Sigmoid colon (tissue), 7 donors: ENCODE results near the gene DOP1B. TPM values are rescaled to one million over a fixed set of nuclear protein-coding genes. Genes with fewer than 3 reads are reported as not detected.

Experiments
- DNase-seq: peaks from one replicate; pipeline ENCODE4 v3.0.0-alpha.2; 2019
- H3K27ac ChIP-seq, 4 donors: fragments of 200-600 bp; sonication (generic); one replicate each; pipeline ENCODE4 v1.5.1; 2016 to 2019; ENCODE audit warnings: mild to moderate bottlenecking in 1 of 4
- H3K27me3 ChIP-seq, 3 donors: fragments of 200-600 bp; sonication (generic); one replicate each; pipeline ENCODE4 v1.5.1; 2019; ENCODE audit warnings: mild to moderate bottlenecking in 1 of 3
- H3K36me3 ChIP-seq, 4 donors: fragments of 200-600 bp; sonication (generic); one replicate each; pipeline ENCODE4 v1.5.1; 2016 to 2019
- H3K4me1 ChIP-seq, 4 donors: fragments of 200-600 bp; sonication (generic); one replicate each; pipeline ENCODE4 v1.5.1; 2017 to 2019
- H3K4me3 ChIP-seq, 4 donors: fragments of 200-600 bp; sonication (generic); one replicate each; pipeline ENCODE4 v1.5.1; 2017 to 2019; ENCODE audit warnings: mild to moderate bottlenecking in 2 of 4, moderate library complexity in 1 of 4
- H3K9me3 ChIP-seq, 4 donors: fragments of 200-600 bp in 3 of 4; sonication (generic) in 3 of 4; one replicate each; pipeline versions ENCODE4 v1.5.1 to v1.6.1; 2013 to 2019
- CTCF ChIP-seq, 4 experiments: fragments of 450-650 bp in 3 of 4; fragments of 200-600 bp in 1 of 4; IDR thresholded peaks; one replicate each; pipeline ENCODE4 v1.5.1; 2016 to 2019; ENCODE audit warnings: antibody characterized with exemption in 4 of 4, mild to moderate bottlenecking in 3 of 4, moderate library complexity in 2 of 4
- EP300 ChIP-seq, 4 donors: sonication (generic); formaldehyde crosslinking; IDR thresholded peaks; one replicate each; pipeline ENCODE4 v1.6.1; 2017; ENCODE audit warnings: antibody characterized with exemption in 4 of 4
- POLR2A ChIP-seq, 2 donors: fragments of 450-650 bp; IDR thresholded peaks; one replicate each; pipeline ENCODE4 v1.6.1; 2016; ENCODE audit warnings: antibody characterized with exemption in 2 of 2, mild to moderate bottlenecking in 2 of 2, moderate library complexity in 2 of 2
- POLR2AphosphoS5 ChIP-seq, 4 donors: sonication (generic); formaldehyde crosslinking; IDR thresholded peaks; one replicate each; pipeline ENCODE4 v1.6.1; 2017; ENCODE audit warnings: antibody characterized with exemption in 4 of 4
- WGBS, 2 donors: extraction: QIAGEN DNeasy Blood & Tissue Kit; methylation state at CpG; one replicate each; pipeline ENCODE4 v1.1.7; 2013; 5-methylcytosine and 5-hydroxymethylcytosine counted together
- intact Hi-C: fragments of 100-400 bp; cut with DNase I; formaldehyde crosslinking; loops from one replicate; pipeline ENCODE4 v1.15.1; 2023
- polyA plus RNA-seq, 3 donors: library from polyadenylated mRNA; stranded (reverse); fragments of 200-250 nt; gene quantifications; one replicate each; pipeline ENCODE4 v1.2.3, GENCODE V29; 2013
- total RNA-seq, 4 donors: library from RNA; depleted of rRNA; stranded (reverse); fragments of >200 nt; gene quantifications; one replicate each; pipeline ENCODE4 v1.1.0, GENCODE V29; 2016
- donor health status: healthy with polysubstance abuse.
- donor health status: Bipolar disorder and iron deficiency.
- donor health status: healthy.

Gene DOP1B
- total and polyA plus RNA-seq, 7 donors = 7.4 to 20.7 (median 12.5) TPM

DNA sequence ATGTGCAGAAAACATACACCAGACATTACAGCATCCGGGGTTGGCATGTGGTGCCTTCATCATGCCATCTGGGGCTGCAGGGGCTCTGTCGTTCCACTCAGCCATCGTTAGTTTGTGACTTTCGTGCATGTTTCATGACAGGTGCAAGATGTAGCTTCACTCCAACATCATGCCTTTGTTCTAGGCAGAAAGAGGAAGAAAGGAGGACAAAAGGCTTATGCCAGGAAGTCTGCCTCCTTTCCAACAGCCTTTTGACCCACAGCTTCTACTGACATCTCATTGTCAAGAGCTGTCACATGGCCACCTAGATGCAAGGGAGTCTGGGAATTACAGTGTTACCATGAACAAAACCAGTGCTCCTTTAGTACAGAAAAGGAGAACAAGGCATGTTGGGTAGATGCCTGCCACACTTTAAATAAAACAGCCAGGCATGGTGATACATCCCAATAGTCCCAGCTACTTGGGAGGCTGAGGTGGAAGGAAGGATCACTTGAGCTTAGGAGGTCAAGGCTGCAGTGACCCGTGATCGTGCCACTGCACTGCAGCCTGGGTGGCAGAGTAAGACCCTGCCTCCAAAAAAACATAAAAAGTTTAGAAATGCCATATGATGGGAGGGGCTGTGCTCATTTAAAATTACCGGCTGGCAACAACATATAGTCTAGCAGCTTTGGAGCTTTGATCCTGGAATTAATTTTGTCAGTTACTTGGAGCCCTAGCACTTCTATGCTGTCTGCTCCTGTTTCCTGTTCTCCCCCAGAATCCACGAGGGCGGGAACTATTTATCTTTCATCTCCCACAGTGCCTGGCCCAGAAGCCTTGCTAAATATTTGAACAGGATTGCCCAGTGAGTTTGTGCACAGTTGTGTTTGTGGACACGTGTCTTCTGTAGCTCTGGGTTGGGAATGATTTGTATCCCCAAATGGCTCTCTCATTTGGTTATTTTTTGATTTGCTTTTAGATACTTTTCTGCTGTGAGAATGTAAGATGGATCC lies 7.4 kb downstream of the DOP1B start:
- DNase-seq = no peak
- H3K36me3 ChIP-seq = peaks cover 0 to 15% (median 0%) of the 10 kb centered on the region in 4 donors
- no peaks in the 10 kb centered on the region for H3K27me3 ChIP-seq
- 19 to 52% methylated on average over 10 of the region's 10 CpGs for WGBS, 2 donors
- intact Hi-C loops = no loop called here
- peaks cover 0 to 10% (median 5%) of the 10 kb centered on the region in 4 donors for H3K4me1 ChIP-seq
- H3K27ac ChIP-seq = no peak overlapping the region
- H3K9me3 ChIP-seq = no peaks in the 10 kb centered on the region
- H3K4me3 ChIP-seq = no peak overlapping the region
- TF ChIP-seq EP300 (IDR thresholded peaks at IDR 0.05) (no peak), POLR2AphosphoS5 (IDR thresholded peaks at IDR 0.05) (no peak), POLR2A (IDR thresholded peaks at IDR 0.05) (no peak), CTCF (IDR thresholded peaks at IDR 0.05) (no peak)

GRCh38 chr21:36165356-36165755 lies 8.7 kb downstream of the DOP1B start:
- peaks cover 0 to 10% (median 5%) of the 10 kb centered on the region in 4 donors for H3K4me1 ChIP-seq
- intact Hi-C loops = no loop called here

DNA sequence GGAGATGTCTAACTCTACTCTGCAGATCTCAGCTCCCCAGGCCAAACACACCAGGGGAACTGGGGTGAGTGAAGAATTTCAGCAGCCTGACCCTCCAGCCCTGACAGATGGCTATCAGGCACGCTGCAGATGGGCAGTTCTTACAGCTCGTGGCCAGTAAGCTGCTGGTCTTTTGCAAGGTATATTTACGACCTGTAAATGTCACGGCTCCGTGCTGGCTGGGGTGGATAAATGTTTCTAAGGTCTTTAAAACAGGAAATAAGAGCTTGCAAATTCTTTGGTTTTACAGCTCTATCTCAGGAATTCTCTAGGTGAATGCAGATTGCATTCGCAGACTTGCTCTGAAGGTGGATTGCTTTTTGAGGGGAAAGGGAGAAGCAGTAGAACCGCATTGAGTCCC lies 10.1 kb downstream of the DOP1B start:
- no peaks in the 10 kb centered on the region for H3K9me3 ChIP-seq
- H3K4me3 ChIP-seq = no peak overlapping the region
- WGBS, 2 donors = 31 to 67% methylated on average over 7 of the region's 7 CpGs
- H3K27ac ChIP-seq = no peak overlapping the region
- DNase-seq = no peak
- H3K36me3 ChIP-seq = peaks cover 0 to 21% (median 3%) of the 10 kb centered on the region in 4 donors
- intact Hi-C loops = no loop called here
- no peaks in the 10 kb centered on the region for H3K27me3 ChIP-seq
- H3K4me1 ChIP-seq = peaks cover 0 to 10% (median 5%) of the 10 kb centered on the region in 4 donors
- TF ChIP-seq EP300 (IDR thresholded peaks at IDR 0.05) = no peak
- no peak for TF ChIP-seq POLR2AphosphoS5 (IDR thresholded peaks at IDR 0.05)

More at GRCh38 chr21:36165356-36165755, 8.7 kb downstream of the DOP1B start:
- WGBS, 2 donors = 94 to 96% methylated on average over 11 of the region's 11 CpGs
- no peaks in the 10 kb centered on the region for H3K27me3 ChIP-seq
- DNase-seq = no peak
- no peak overlapping the region for H3K27ac ChIP-seq
- TF ChIP-seq CTCF (IDR thresholded peaks at IDR 0.05) (no peak), POLR2A (IDR thresholded peaks at IDR 0.05) (no peak), EP300 (IDR thresholded peaks at IDR 0.05) (no peak), POLR2AphosphoS5 (IDR thresholded peaks at IDR 0.05) (no peak)
- H3K9me3 ChIP-seq = no peaks in the 10 kb centered on the region
- H3K4me3 ChIP-seq = no peak overlapping the region
- peaks cover 0 to 21% (median 3%) of the 10 kb centered on the region in 4 donors for H3K36me3 ChIP-seq

GRCh38 chr21:36167541-36167940 lies 10.9 kb downstream of the DOP1B start:
- Histone ChIP-seq H3K27me3 (no peaks in the 10 kb centered on the region), H3K4me1 (peaks cover 0 to 10% (median 5%) of the 10 kb centered on the region in 4 donors), H3K4me3 (no peak overlapping the region), H3K27ac (no peak overlapping the region), H3K9me3 (no peaks in the 10 kb centered on the region), H3K36me3 (peaks cover 0 to 21% (median 3%) of the 10 kb centered on the region in 4 donors)
- no peak for DNase-seq
- 91 to 93% methylated on average over 4 of the region's 4 CpGs for whole genome bisulfite sequencing, 2 donors
- TF ChIP-seq POLR2A (IDR thresholded peaks at IDR 0.05) = no peak
- TF ChIP-seq POLR2AphosphoS5 (IDR thresholded peaks at IDR 0.05) = no peak
- TF ChIP-seq EP300 (IDR thresholded peaks at IDR 0.05) = no peak
- no peak for TF ChIP-seq CTCF (IDR thresholded peaks at IDR 0.05)
- intact Hi-C loops = no loop called here

DNA sequence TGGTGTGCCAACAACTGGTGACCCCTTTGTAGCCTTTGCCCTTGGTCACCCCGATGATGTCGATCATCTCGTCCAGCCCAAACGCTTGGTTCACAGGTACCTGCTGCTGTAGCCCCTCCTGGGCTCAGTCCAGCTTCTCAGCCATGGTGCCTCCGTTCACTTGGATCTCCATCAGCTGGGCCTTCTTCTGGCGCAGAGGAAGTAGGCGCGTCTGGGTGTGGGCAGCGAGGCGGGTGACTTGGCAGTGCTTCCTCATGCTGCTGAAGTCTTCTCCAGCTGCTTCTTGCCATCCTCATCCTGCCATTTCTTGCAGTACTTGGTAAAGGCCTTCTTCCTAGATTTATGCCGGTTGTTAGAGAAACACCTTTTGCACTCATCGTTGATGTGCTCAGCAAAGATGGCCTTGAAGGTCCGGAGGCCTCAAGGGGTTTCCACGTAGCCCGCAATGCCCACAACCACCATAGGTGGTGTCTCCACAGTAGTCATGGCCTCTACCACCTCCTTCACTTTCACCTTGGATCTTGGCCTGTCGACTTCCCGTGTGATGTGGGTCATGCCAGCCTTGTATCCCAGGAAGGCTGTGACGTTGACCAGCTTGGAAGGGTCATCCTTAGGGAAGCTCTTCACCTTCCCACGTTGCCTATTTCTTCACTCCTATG lies 13.0 kb downstream of the DOP1B start:
- no peak for DNase-seq
- no peak overlapping the region for H3K27ac ChIP-seq
- peaks cover 0 to 21% (median 3%) of the 10 kb centered on the region in 4 donors for H3K36me3 ChIP-seq
- intact Hi-C loops = no loop called here
- no peaks in the 10 kb centered on the region for H3K4me1 ChIP-seq
- WGBS, 2 donors = 93% methylated on average over 19 of the region's 19 CpGs
- H3K9me3 ChIP-seq = no peaks in the 10 kb centered on the region
- H3K4me3 ChIP-seq = no peak overlapping the region
- no peaks in the 10 kb centered on the region for H3K27me3 ChIP-seq
- TF ChIP-seq POLR2A (IDR thresholded peaks at IDR 0.05) = no peak
- TF ChIP-seq CTCF (IDR thresholded peaks at IDR 0.05) = no peak
- TF ChIP-seq POLR2AphosphoS5 (IDR thresholded peaks at IDR 0.05) = no peak
- TF ChIP-seq EP300 (IDR thresholded peaks at IDR 0.05) = no peak
